HCT116 (cell line): ENCODE results near the gene PLD1. TPM values are rescaled to one million over a fixed set of nuclear protein-coding genes. Genes with fewer than 3 reads are reported as not detected.

ENCODE experiments used
- ATAC-seq: fragments of 200-7000 bp; cut with Tn5 transposase; 2 replicates; pipeline ENCODE4 v1.9.1; 2020; ENCODE audit warnings: mild to moderate bottlenecking, moderate library complexity
- BruUV-seq: library from RNA; stranded (reverse); fragments of 400-500 nt; replicated peaks from 2 replicates; lab custom pipeline; 2021; lab: Mats Ljungman, UMichigan
- CTCF ChIA-PET: fragments of 300-600 bp; sonication (Branson Sonifier 250); formaldehyde crosslinking; loops from one replicate; lab custom pipeline; 2021; ENCODE audit warnings: antibody characterized with exemption; lab: Charles Lee
- POLR2A ChIA-PET: fragments of 300-600, 350-600 bp; sonication (Branson Sonifier 250); formaldehyde crosslinking; loops from one replicate; lab custom pipeline; 2021; ENCODE audit warnings: antibody characterized with exemption; lab: Charles Lee
- RAD21 ChIA-PET, 2 experiments: fragments of 300-600 bp; sonication (Branson Sonifier 250); formaldehyde crosslinking; loops; one replicate each; lab custom pipeline; 2023; ENCODE audit warnings: low total read pairs in 2 of 2; ENCODE audit not compliant: uncharacterized antibody in 2 of 2, unreplicated experiment in 2 of 2, low non-redundant PET in 1 of 2; lab: Charles Lee
- DNase-seq: peaks from one replicate; pipeline ENCODE4 v3.0.0-alpha.2; 2010; ENCODE audit warnings: low read depth, low spot score
- H2AFZ ChIP-seq: fragments of 200-600 bp; shearing (Covaris generic), sonication (generic); 2 replicates; pipeline ENCODE4 v1.6.1; 2017; ENCODE audit warnings: low read depth, mixed run types, mixed read lengths, antibody characterized with exemption, low read length; ENCODE audit not compliant: poor library complexity, severe bottlenecking
- H3K27ac ChIP-seq: 2 replicates; pipeline ENCODE4 v1.5.1; 2012; ENCODE audit warnings: low read depth, low read length
- H3K27me3 ChIP-seq: fragments of 200-600 bp; sonication (generic); 2 replicates; pipeline ENCODE4 v1.6.1; 2016; ENCODE audit warnings: mixed run types, low read length, mixed read lengths; ENCODE audit not compliant: insufficient read depth
- H3K36me3 ChIP-seq, 2 experiments: fragments of 200-500 bp in 1 of 2; fragments of 200-600 bp in 1 of 2; sonication (Bioruptor generic) in 1 of 2; sonication (generic) in 1 of 2; 2 replicates each; pipeline versions ENCODE4 v1.5.1 to v1.6.1; 2014 to 2016; ENCODE audit warnings: low read length in 2 of 2, inconsistent platforms in 1 of 2, mixed read lengths in 1 of 2, mixed run types in 1 of 2; ENCODE audit not compliant: insufficient read depth in 2 of 2, control insufficient read depth in 1 of 2
- H3K4me1 ChIP-seq, 2 experiments: fragments of 200-600 bp in 1 of 2; sonication (generic) in 1 of 2; 2 replicates each; pipeline versions ENCODE4 v1.5.1 to v1.6.1; 2012 to 2017; ENCODE audit warnings: low read length in 2 of 2, inconsistent platforms in 1 of 2, mild to moderate bottlenecking in 1 of 2, mixed read lengths in 1 of 2, mixed run types in 1 of 2, moderate library complexity in 1 of 2; ENCODE audit not compliant: insufficient read depth in 2 of 2, control insufficient read depth in 1 of 2
- H3K4me2 ChIP-seq: fragments of 200-600 bp; sonication (generic); 2 replicates; pipeline ENCODE4 v1.6.1; 2017; ENCODE audit warnings: mixed run types, low read length, mixed read lengths
- H3K4me3 ChIP-seq, 2 experiments: fragments of 200-600 bp in 1 of 2; sonication (generic) in 1 of 2; replicated peaks in 1 of 2; 2 replicates each; pipeline ENCODE4 v1.5.1; 2011 to 2016; ENCODE audit warnings: low read length in 2 of 2, control low read depth in 1 of 2, low read depth in 1 of 2, mild to moderate bottlenecking in 1 of 2, mixed read lengths in 1 of 2, mixed run types in 1 of 2
- H3K79me2 ChIP-seq: fragments of 200-600 bp; sonication (generic); 2 replicates; pipeline ENCODE4 v1.6.1; 2017; ENCODE audit warnings: mild to moderate bottlenecking, mixed run types, low read length, moderate library complexity, mixed read lengths; ENCODE audit not compliant: insufficient read depth
- H3K9ac ChIP-seq: fragments of 200-600 bp; sonication (generic); 2 replicates; pipeline ENCODE4 v1.6.1; 2016; ENCODE audit warnings: low read length, mixed read lengths
- H3K9me2 ChIP-seq: fragments of 200-600 bp; sonication (generic), shearing (Covaris generic); 2 replicates; pipeline ENCODE4 v1.6.1; 2017; ENCODE audit warnings: mixed run types, mild to moderate bottlenecking, moderate library complexity; ENCODE audit not compliant: insufficient read depth
- H3K9me3 ChIP-seq, 2 experiments: fragments of 200-500 bp in 1 of 2; fragments of 200-600 bp in 1 of 2; sonication (Bioruptor generic) in 1 of 2; sonication (generic) in 1 of 2; 2 replicates each; pipeline ENCODE4 v1.6.1; 2014 to 2017; ENCODE audit warnings: low read length in 2 of 2, mixed read lengths in 2 of 2, inconsistent platforms in 1 of 2, low read depth in 1 of 2, mild to moderate bottlenecking in 1 of 2, mixed run types in 1 of 2, moderate library complexity in 1 of 2; ENCODE audit not compliant: control insufficient read depth in 1 of 2, insufficient read depth in 1 of 2
- H4K20me1 ChIP-seq: fragments of 200-600 bp; sonication (generic), shearing (Covaris generic); 2 replicates; pipeline ENCODE4 v1.6.1; 2017; ENCODE audit warnings: mixed run types, mild to moderate bottlenecking, moderate library complexity; ENCODE audit not compliant: insufficient read depth
- CBX3 ChIP-seq: IDR thresholded peaks from 2 replicates; pipeline ENCODE4 v1.6.1; 2012; ENCODE audit warnings: low read depth
- EZH2phosphoT487 ChIP-seq: fragments of 200-600 bp; IDR thresholded peaks from 2 replicates; pipeline ENCODE4 v1.6.1; 2018; ENCODE audit warnings: antibody characterized with exemption, borderline replicate concordance
- RAD21 ChIP-seq: IDR thresholded peaks from 2 replicates; pipeline ENCODE4 v1.6.1; 2012; ENCODE audit warnings: low read depth, mild to moderate bottlenecking
- SRF ChIP-seq: IDR thresholded peaks from 2 replicates; pipeline ENCODE4 v1.6.1; 2012; ENCODE audit warnings: low read depth
- YY1 ChIP-seq: IDR thresholded peaks from 2 replicates; pipeline ENCODE4 v1.6.1; 2011; ENCODE audit warnings: low read length, low read depth, moderate library complexity, mild to moderate bottlenecking; ENCODE audit not compliant: insufficient replicate concordance; ENCODE audit errors: extremely low read depth
- intact Hi-C: fragments of 100-400 bp; cut with micrococcal nuclease; formaldehyde crosslinking; loops from 2 replicates; pipeline ENCODE4 v1.10.0; 2022
- total RNA-seq: library from RNA; stranded (reverse); gene quantifications from one replicate; pipeline ENCODE4 v1.2.1, GENCODE V29; 2021; ENCODE audit not compliant: unreplicated experiment
- TF ChIP-seq, protein P1 (sequence below), 3 experiments: fragments of 200-600 bp in 1 of 3; sonication (generic) in 1 of 3; IDR thresholded peaks in 2 of 3; conservative IDR thresholded peaks in 1 of 3; 2 replicates each; pipeline ENCODE4 v1.5.1; 2012 to 2017; ENCODE audit warnings: low read depth in 2 of 3, low read length in 2 of 3, antibody characterized with exemption in 1 of 3, borderline replicate concordance in 1 of 3, control low read depth in 1 of 3, mild to moderate bottlenecking in 1 of 3, mixed read lengths in 1 of 3, mixed run types in 1 of 3, moderate library complexity in 1 of 3; ENCODE audit not compliant: insufficient read depth in 1 of 3

Gene PLD1
- total RNA-seq, 1 experiment from 2014 or later: 8.4 TPM

DNA sequence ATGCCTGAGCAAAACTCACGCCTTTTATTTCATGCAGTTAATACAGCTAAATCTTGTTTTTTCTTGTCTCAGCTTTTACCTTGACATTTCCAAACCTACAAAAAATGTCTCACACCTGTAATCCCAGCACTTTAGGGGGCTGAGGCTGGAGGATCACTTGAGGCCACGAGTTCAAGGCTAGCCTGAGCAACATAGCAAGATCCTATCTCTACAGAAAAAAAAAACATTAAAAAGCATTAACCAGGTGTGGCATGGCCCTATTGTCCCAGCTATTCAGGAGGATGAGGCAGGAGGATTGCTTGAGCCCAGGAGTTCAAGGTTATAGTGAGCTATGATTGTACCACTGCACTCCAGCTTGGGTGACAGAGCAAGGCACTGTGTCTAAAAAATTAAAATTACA is 29.0 kb upstream of the PLD1 start:
- Histone ChIP-seq H3K4me1 (no peaks in the 10 kb centered on the region), H3K36me3 (no peaks in the 10 kb centered on the region), H3K9ac (no peak overlapping the region), H4K20me1 (no peaks in the 10 kb centered on the region), H3K27ac (no peak overlapping the region), H2AFZ (no peak overlapping the region), H3K9me3 (no peaks in the 10 kb centered on the region), H3K79me2 (no peaks in the 10 kb centered on the region), H3K4me3 (no peak overlapping the region), H3K4me2 (no peak overlapping the region), H3K27me3 (no peaks in the 10 kb centered on the region), H3K9me2 (no peaks in the 10 kb centered on the region; the same call in 1 of the 2 replicates)
- ChIA-PET CTCF (no interaction called here), RAD21 (no interaction called here), POLR2A (no interaction called here)
- intact Hi-C loops: loop anchor here (10.0 kb wide), 1 partner anchor 274 kb away; no protein-coding TSS in a partner anchor
- BruUV-seq: no TSS peak
- ATAC-seq: no peak
- no peak for DNase-seq
- no peak for TF ChIP-seq EZH2phosphoT487
- TF ChIP-seq RAD21: no peak
- TF ChIP-seq, protein P1, sequence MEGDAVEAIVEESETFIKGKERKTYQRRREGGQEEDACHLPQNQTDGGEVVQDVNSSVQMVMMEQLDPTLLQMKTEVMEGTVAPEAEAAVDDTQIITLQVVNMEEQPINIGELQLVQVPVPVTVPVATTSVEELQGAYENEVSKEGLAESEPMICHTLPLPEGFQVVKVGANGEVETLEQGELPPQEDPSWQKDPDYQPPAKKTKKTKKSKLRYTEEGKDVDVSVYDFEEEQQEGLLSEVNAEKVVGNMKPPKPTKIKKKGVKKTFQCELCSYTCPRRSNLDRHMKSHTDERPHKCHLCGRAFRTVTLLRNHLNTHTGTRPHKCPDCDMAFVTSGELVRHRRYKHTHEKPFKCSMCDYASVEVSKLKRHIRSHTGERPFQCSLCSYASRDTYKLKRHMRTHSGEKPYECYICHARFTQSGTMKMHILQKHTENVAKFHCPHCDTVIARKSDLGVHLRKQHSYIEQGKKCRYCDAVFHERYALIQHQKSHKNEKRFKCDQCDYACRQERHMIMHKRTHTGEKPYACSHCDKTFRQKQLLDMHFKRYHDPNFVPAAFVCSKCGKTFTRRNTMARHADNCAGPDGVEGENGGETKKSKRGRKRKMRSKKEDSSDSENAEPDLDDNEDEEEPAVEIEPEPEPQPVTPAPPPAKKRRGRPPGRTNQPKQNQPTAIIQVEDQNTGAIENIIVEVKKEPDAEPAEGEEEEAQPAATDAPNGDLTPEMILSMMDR (IDR thresholded peaks at IDR 0.05 in 2 of 3, conservative IDR thresholded peaks at IDR 0.05 in 1 of 3; ENCODE audit: borderline replicate concordance in 1 of 3, insufficient read depth in 1 of 3, low read depth in 2 of 3, low read length in 2 of 3): no peak
- no peak for TF ChIP-seq YY1
- no peak for TF ChIP-seq CBX3
- no peak for TF ChIP-seq SRF
- TF ChIP-seq, all 23 proteins: peak for 0

DNA sequence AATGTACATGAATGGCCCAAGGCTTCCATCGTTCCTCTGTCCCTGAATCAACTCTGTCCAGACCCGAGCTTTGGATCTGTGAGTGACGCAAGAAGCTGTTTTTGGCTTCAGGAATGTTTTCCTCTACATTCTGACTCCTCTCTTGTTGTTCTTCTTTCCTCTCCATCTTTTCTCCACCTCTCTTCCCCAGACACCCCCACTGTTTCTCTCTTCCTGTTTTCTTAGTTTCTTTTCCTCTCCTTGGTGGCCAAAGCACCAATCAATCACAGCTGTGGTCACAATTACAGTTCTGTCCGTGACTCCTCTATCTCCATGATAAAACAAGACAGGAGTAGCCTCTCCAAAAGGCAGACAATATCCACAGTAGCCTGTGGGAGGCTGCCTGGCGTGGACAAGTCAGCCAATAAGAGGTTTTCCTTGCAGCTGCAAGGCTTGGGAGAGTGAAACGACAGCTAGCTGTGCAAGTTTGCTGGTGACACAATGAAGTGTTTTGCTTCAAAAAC is 28.0 kb upstream of the PLD1 start:
- H3K9me3 ChIP-seq: no peaks in the 10 kb centered on the region
- H2AFZ ChIP-seq: peak overlapping the region; percentile 23
- no peak overlapping the region for H3K4me2 ChIP-seq
- DNase-seq (no peak), ATAC-seq (no peak)
- TF ChIP-seq SRF: no peak
- no peaks in the 10 kb centered on the region for H4K20me1 ChIP-seq
- H3K9me2 ChIP-seq: no peaks in the 10 kb centered on the region; the same call in 1 of the 2 replicates
- ChIA-PET RAD21 (no interaction called here), POLR2A (no interaction called here), CTCF (no interaction called here)
- H3K79me2 ChIP-seq: no peaks in the 10 kb centered on the region
- no peaks in the 10 kb centered on the region for H3K27me3 ChIP-seq
- no peak overlapping the region for H3K9ac ChIP-seq
- no peak overlapping the region for H3K27ac ChIP-seq
- H3K36me3 ChIP-seq: no peaks in the 10 kb centered on the region
- no TSS peak for BruUV-seq
- H3K4me3 ChIP-seq: no peak overlapping the region
- intact Hi-C loops: loop anchor here (10.0 kb wide), 1 partner anchor 273 kb away; no protein-coding TSS in a partner anchor
- H3K4me1 ChIP-seq: no peaks in the 10 kb centered on the region
